Mammary epithelial cell (primary cell): ENCODE data around the gene CIPC.

Source experiments
- CTCF ChIP-seq, 2 donors: IDR thresholded peaks in 1 of 2; conservative IDR thresholded peaks in 1 of 2; 2 replicates each; pipeline ENCODE4 v1.5.1; 2011 to 2012; ENCODE audit warnings: inconsistent platforms in 2 of 2, low read length in 2 of 2, mild to moderate bottlenecking in 2 of 2, control low read depth in 1 of 2, low read depth in 1 of 2; ENCODE audit not compliant: insufficient read depth in 1 of 2; ENCODE audit errors: extremely low read depth in 1 of 2
- EZH2 ChIP-seq: IDR thresholded peaks from 2 replicates; pipeline ENCODE4 v1.6.1; 2012; ENCODE audit warnings: low read length, inconsistent platforms, borderline replicate concordance

- no peak for TF ChIP-seq CTCF (conservative IDR thresholded peaks at IDR 0.05 in 1 of 2, IDR thresholded peaks at IDR 0.05 in 1 of 2; ENCODE audit: extremely low read depth in 1 of 2, insufficient read depth in 1 of 2, low read depth in 1 of 2, low read length in 2 of 2)
- no peak for TF ChIP-seq EZH2
Observed at GRCh38 chr14:77088645-77089044, 9.4 kb upstream of the CIPC start.
